ENCODE measurements around the gene AK6.

DNA sequence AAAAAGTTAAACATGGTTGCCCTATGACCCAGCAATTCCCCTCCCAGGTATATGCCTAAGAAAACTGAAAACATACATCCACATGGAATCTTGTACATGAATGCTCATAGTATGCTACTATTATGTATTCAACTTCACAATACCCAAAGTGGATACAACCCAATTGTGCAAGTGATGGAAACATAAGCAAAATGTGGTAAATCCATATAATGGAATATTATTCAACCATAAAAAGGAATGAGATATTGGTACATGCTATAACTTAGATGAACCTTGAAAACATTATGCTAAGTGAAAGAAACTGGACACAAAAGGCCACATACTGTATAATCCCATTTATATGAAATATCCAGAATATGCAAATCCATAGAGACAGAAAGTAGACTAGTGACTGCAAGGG is 18.7 kb downstream of the AK6 start:
- no peak for TF ChIP-seq POLR2AphosphoS5 (IDR thresholded peaks at IDR 0.05; ENCODE audit: low read depth)
- TF ChIP-seq, protein P1, sequence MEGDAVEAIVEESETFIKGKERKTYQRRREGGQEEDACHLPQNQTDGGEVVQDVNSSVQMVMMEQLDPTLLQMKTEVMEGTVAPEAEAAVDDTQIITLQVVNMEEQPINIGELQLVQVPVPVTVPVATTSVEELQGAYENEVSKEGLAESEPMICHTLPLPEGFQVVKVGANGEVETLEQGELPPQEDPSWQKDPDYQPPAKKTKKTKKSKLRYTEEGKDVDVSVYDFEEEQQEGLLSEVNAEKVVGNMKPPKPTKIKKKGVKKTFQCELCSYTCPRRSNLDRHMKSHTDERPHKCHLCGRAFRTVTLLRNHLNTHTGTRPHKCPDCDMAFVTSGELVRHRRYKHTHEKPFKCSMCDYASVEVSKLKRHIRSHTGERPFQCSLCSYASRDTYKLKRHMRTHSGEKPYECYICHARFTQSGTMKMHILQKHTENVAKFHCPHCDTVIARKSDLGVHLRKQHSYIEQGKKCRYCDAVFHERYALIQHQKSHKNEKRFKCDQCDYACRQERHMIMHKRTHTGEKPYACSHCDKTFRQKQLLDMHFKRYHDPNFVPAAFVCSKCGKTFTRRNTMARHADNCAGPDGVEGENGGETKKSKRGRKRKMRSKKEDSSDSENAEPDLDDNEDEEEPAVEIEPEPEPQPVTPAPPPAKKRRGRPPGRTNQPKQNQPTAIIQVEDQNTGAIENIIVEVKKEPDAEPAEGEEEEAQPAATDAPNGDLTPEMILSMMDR (IDR thresholded peaks at IDR 0.05; ENCODE audit: insufficient read depth, low read length) = no peak
- TF ChIP-seq GABPA (IDR thresholded peaks at IDR 0.05; ENCODE audit: low read depth) = no peak
- TF ChIP-seq, protein P2, sequence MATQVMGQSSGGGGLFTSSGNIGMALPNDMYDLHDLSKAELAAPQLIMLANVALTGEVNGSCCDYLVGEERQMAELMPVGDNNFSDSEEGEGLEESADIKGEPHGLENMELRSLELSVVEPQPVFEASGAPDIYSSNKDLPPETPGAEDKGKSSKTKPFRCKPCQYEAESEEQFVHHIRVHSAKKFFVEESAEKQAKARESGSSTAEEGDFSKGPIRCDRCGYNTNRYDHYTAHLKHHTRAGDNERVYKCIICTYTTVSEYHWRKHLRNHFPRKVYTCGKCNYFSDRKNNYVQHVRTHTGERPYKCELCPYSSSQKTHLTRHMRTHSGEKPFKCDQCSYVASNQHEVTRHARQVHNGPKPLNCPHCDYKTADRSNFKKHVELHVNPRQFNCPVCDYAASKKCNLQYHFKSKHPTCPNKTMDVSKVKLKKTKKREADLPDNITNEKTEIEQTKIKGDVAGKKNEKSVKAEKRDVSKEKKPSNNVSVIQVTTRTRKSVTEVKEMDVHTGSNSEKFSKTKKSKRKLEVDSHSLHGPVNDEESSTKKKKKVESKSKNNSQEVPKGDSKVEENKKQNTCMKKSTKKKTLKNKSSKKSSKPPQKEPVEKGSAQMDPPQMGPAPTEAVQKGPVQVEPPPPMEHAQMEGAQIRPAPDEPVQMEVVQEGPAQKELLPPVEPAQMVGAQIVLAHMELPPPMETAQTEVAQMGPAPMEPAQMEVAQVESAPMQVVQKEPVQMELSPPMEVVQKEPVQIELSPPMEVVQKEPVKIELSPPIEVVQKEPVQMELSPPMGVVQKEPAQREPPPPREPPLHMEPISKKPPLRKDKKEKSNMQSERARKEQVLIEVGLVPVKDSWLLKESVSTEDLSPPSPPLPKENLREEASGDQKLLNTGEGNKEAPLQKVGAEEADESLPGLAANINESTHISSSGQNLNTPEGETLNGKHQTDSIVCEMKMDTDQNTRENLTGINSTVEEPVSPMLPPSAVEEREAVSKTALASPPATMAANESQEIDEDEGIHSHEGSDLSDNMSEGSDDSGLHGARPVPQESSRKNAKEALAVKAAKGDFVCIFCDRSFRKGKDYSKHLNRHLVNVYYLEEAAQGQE (IDR thresholded peaks at IDR 0.05; ENCODE audit: insufficient replicate concordance, low read depth) = no peak
